ENCODE data around the gene CACNA1D. TPM values are rescaled to one million over a fixed set of nuclear protein-coding genes. Genes with fewer than 3 reads are reported as not detected.
A peak's percentile ranks its signal among the peaks of the same experiment; 100 is the strongest.
"Not testable (repeated sequence)": the region's sequence is repeated elsewhere in the genome, so short reads cannot be mapped to it uniquely, and the experiment has no call there.

The CACNA1D gene
- total RNA-seq, 8 experiments from 2014 or later, result 1.2 to 15.3 (median 5.9) TPM

GRCh38 chr3:53570709-53571108 is 76.3 kb downstream of the CACNA1D start:
- in situ Hi-C loops (cut with MboI; ENCODE audit: low pct_unique_long_range_greater_than_20kb in 2 of 9, low sequenced_read_pairs in 9 of 9, unreplicated experiment in 9 of 9), result no loop called here
- Histone ChIP-seq H3K27ac (no peak overlapping the region), H3K4me1 (replicated peaks in 1 of 2) (no peaks in the 10 kb centered on the region), H3K4me3 (no peak overlapping the region)
- ATAC-seq (replicated peaks in 6 of 8), result peak in 4 of 8 experiments; percentile 50 to 89 (median 71)
- 37 to 95% (median 67%) methylated on average over 1 to 3 of the region's 3 CpGs; no CpG with 5 or more reads in 2 of the 10 experiments for WGBS, 10 experiments

DNA sequence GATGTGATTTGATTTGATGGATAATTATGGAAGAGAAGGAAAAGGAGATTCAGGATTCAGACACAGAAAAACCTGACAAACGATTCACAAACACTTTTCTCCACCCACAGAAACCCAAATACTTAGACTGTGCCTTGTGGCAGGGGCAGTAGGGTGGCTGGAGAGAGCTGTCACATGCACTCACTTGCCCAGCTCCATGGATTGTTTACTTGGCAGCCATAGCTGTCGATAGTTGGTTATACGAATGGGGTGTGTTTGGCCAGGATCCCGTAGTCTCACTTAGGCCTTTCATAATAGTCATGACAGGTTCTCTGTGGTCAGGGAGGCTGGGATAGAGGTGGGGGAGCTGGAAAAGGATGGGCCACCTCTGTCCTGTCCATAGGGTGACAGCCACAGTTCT is 76.9 kb downstream of the CACNA1D start:
- WGBS, 10 experiments, result 0 to 93% (median 81%) methylated on average over 1 to 4 of the region's 4 CpGs; no CpG with 5 or more reads in 5 of the 10 experiments
- in situ Hi-C loops (cut with MboI; ENCODE audit: low pct_unique_long_range_greater_than_20kb in 2 of 9, low sequenced_read_pairs in 9 of 9, unreplicated experiment in 9 of 9), result no loop called here
- no peak overlapping the region for H3K4me3 ChIP-seq
- peak in 1 of 8 experiments; percentile 23 for ATAC-seq (replicated peaks in 6 of 8)
- no peaks in the 10 kb centered on the region for H3K4me1 ChIP-seq (replicated peaks in 1 of 2)
- H3K27ac ChIP-seq, result no peak overlapping the region

DNA sequence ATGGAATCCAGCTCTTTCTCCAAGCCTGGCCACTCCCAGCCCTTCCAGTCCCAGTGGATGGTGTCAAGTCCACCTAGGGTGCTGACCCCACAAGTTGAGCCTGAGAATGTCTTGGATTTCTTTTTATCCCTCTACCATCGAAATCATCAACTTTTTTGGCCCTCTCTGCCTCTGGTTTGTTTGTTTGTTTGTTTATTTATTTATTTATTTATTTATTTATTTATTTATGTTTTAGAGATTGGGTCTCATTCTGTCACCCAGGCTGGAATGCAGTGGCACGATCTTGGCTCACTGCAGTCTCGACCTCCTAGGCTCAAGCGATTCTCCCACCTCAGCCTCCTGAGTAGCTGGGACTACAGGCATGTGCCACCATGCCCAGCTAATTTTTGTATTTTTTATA is 77.8 kb downstream of the CACNA1D start:
- H3K27ac ChIP-seq; H3K4me1 ChIP-seq (replicated peaks in 1 of 2); H3K4me3 ChIP-seq; ATAC-seq (replicated peaks in 6 of 8); in situ Hi-C loops (cut with MboI; ENCODE audit: low pct_unique_long_range_greater_than_20kb in 2 of 9, low sequenced_read_pairs in 9 of 9, unreplicated experiment in 9 of 9): not testable (repeated sequence)
- 13 to 100% (median 89%) methylated on average over 1 to 4 of the region's 4 CpGs; no CpG with 5 or more reads in 1 of the 10 experiments for WGBS, 10 experiments

GRCh38 chr3:53577506-53577905 is 83.1 kb downstream of the CACNA1D start:
- WGBS, 10 experiments, result 0 to 86% (median 25%) methylated on average over 1 to 2 of the region's 3 CpGs; no CpG with 5 or more reads in 6 of the 10 experiments
- H3K4me3 ChIP-seq, result no peak overlapping the region
- no peak overlapping the region for H3K27ac ChIP-seq
- no peaks in the 10 kb centered on the region for H3K4me1 ChIP-seq (replicated peaks in 1 of 2)
- in situ Hi-C loops (cut with MboI; ENCODE audit: low pct_unique_long_range_greater_than_20kb in 2 of 9, low sequenced_read_pairs in 9 of 9, unreplicated experiment in 9 of 9), result no loop called here
- peak in 3 of 8 experiments; percentile 30 to 62 (median 50) for ATAC-seq (replicated peaks in 6 of 8)

- Histone ChIP-seq H3K27ac (no peak overlapping the region), H3K4me3 (no peak overlapping the region), H3K4me1 (replicated peaks in 1 of 2) (no peaks in the 10 kb centered on the region)
- no peak for ATAC-seq (replicated peaks in 6 of 8)
- WGBS, 10 experiments, result 83 to 100% (median 85%) methylated on average over 1 to 2 of the region's 3 CpGs; no CpG with 5 or more reads in 6 of the 10 experiments
- in situ Hi-C loops (cut with MboI; ENCODE audit: low pct_unique_long_range_greater_than_20kb in 2 of 9, low sequenced_read_pairs in 9 of 9, unreplicated experiment in 9 of 9), result no loop called here
These were observed 85.2 kb downstream of the CACNA1D start for GRCh38 chr3:53579636-53580035.

DNA sequence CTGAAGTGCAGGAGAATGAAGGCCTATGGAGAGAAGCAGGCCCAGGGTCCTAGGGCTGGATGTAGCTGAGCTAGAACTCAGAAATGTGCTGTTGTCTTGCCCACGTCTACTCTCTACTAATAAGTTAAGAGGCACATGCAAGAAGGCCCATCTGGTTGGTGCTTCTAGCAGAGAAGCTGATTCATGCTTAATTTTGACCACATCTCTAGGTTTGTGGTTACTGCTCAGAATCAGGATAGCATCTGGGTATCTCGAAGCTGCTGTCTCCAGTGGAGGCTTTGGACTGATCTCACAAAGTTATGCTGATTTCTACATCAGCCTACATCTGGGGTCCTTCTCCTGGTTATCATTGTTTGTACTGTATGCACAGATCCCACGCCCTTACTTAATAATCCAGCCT is 87.3 kb downstream of the CACNA1D start:
- in situ Hi-C loops (cut with MboI; ENCODE audit: low pct_unique_long_range_greater_than_20kb in 2 of 9, low sequenced_read_pairs in 9 of 9, unreplicated experiment in 9 of 9), result no loop called here
- 17 to 85% (median 51%) methylated on average over 1 to 3 of the region's 3 CpGs; no CpG with 5 or more reads in 6 of the 10 experiments for WGBS, 10 experiments
- peak in 1 of 8 experiments; percentile 38 for ATAC-seq (replicated peaks in 6 of 8)
- H3K4me3 ChIP-seq, result no peak overlapping the region
- H3K27ac ChIP-seq, result no peak overlapping the region
- peaks cover 0 to 6% of the 10 kb centered on the region in 2 donors for H3K4me1 ChIP-seq (replicated peaks in 1 of 2)

- in situ Hi-C loops (cut with MboI; ENCODE audit: low pct_unique_long_range_greater_than_20kb in 2 of 9, low sequenced_read_pairs in 9 of 9, unreplicated experiment in 9 of 9), result no loop called here
- H3K4me3 ChIP-seq, result no peak overlapping the region
- peak in 2 of 8 experiments; percentile 24 to 36 for ATAC-seq (replicated peaks in 6 of 8)
- H3K27ac ChIP-seq, result no peak overlapping the region
- WGBS, 10 experiments, result 40 to 74% methylated on average over 1 to 2 of the region's 2 CpGs; no CpG with 5 or more reads in 8 of the 10 experiments
- peaks cover 0 to 6% of the 10 kb centered on the region in 2 donors for H3K4me1 ChIP-seq (replicated peaks in 1 of 2)
These were observed 88.8 kb downstream of the CACNA1D start for GRCh38 chr3:53583161-53583690.

GRCh38 chr3:53585049-53585448 is 90.6 kb downstream of the CACNA1D start:
- in situ Hi-C loops (cut with MboI; ENCODE audit: low pct_unique_long_range_greater_than_20kb in 2 of 9, low sequenced_read_pairs in 9 of 9, unreplicated experiment in 9 of 9), result no loop called here
- Histone ChIP-seq H3K4me3 (no peak overlapping the region), H3K4me1 (replicated peaks in 1 of 2) (peaks cover 0 to 6% of the 10 kb centered on the region in 2 donors), H3K27ac (no peak overlapping the region)
- peak in 1 of 8 experiments; percentile 95 for ATAC-seq (replicated peaks in 6 of 8)
- 0 to 93% (median 20%) methylated on average over 1 to 2 of the region's 2 CpGs; no CpG with 5 or more reads in 1 of the 10 experiments for WGBS, 10 experiments

- ATAC-seq (replicated peaks in 6 of 8), result no peak
- 0 to 86% (median 40%) methylated on average over 1 to 6 of the region's 6 CpGs; no CpG with 5 or more reads in 5 of the 10 experiments for WGBS, 10 experiments
- in situ Hi-C loops (cut with MboI; ENCODE audit: low pct_unique_long_range_greater_than_20kb in 2 of 9, low sequenced_read_pairs in 9 of 9, unreplicated experiment in 9 of 9), result no loop called here
- no peak overlapping the region for H3K27ac ChIP-seq
- H3K4me1 ChIP-seq (replicated peaks in 1 of 2), result peaks cover 0 to 6% of the 10 kb centered on the region in 2 donors
- H3K4me3 ChIP-seq, result no peak overlapping the region
These were observed 91.2 kb downstream of the CACNA1D start for GRCh38 chr3:53585627-53586026.

DNA sequence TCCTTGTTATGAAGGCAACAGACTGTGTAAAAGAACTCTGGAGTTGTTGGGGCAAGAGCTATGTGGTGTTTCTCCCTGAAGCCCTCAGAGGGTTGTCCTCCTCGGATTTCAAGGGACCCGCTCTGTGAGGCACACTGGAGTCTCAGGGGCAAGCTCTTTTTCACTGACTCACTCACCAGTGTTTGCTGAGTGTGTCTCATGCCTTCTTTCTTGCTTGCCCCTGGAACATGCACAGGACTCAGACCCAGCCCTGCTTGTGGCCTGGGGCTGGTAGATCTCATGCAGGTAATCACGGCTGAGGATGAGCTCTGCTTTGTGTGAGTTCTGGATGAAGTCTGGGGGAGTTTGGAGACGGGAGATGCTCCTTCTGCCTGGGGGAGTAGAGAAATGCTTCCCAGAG is 93.7 kb downstream of the CACNA1D start:
- Histone ChIP-seq H3K4me1 (replicated peaks in 1 of 2) (peaks cover 0 to 6% of the 10 kb centered on the region in 2 donors), H3K27ac (no peak overlapping the region), H3K4me3 (no peak overlapping the region)
- in situ Hi-C loops (cut with MboI; ENCODE audit: low pct_unique_long_range_greater_than_20kb in 2 of 9, low sequenced_read_pairs in 9 of 9, unreplicated experiment in 9 of 9), result no loop called here
- 14 to 100% (median 88%) methylated on average over 2 to 4 of the region's 4 CpGs; no CpG with 5 or more reads in 6 of the 10 experiments for WGBS, 10 experiments
- ATAC-seq (replicated peaks in 6 of 8), result no peak

DNA sequence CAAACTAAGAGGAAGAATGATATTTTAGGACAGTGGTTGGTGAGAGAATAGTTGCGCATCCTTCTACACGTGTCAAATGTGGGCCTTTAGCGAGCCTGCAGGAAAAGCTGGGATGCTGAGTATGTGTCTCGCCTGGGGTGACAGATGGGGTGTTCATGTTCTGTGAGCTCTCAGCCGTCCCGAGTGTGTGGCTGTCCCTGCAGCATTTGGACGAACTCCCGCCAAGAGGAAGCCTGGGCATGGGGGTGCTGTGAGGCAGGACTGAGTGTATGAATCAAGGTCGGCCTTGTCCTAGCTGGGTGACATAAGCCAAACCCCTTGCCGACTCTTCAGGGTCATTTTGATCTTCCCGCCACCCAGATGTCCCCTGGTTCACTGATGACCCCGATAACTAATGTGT is 94.8 kb downstream of the CACNA1D start:
- no peak for ATAC-seq (replicated peaks in 6 of 8)
- WGBS, 10 experiments, result 60 to 100% (median 82%) methylated on average over 1 to 8 of the region's 12 CpGs; no CpG with 5 or more reads in 3 of the 10 experiments
- H3K4me3 ChIP-seq, result no peak overlapping the region

DNA sequence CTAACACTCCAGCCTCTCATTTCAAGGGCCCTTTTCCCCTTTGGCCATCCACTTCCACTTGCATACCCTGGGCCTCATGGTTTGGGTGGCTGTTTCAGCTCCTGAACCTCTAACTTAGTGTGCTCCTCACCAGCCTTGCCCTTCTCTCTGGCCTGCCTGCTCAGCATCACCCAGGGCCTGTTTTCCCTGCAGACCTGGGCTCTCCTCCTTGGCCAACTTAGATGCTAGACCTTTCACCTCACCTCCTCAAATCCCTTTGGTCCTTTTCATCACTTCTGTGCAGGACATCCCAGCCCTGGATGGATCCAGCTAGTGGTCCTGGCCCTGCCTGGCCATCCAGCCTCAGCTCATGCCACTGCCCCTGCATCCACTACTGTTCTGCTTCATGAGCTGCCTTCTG is 95.4 kb downstream of the CACNA1D start:
- Histone ChIP-seq H3K4me3 (no peak overlapping the region), H3K27ac (no peak overlapping the region), H3K4me1 (replicated peaks in 1 of 2) (peaks cover 0 to 6% of the 10 kb centered on the region in 2 donors)
- in situ Hi-C loops (cut with MboI; ENCODE audit: low pct_unique_long_range_greater_than_20kb in 2 of 9, low sequenced_read_pairs in 9 of 9, unreplicated experiment in 9 of 9), result no loop called here
- no peak for ATAC-seq (replicated peaks in 6 of 8)

More for the DNA sequence above, 94.8 kb downstream of the CACNA1D start:
- Histone ChIP-seq H3K27ac (no peak overlapping the region), H3K4me1 (replicated peaks in 1 of 2) (peaks cover 0 to 6% of the 10 kb centered on the region in 2 donors)
- in situ Hi-C loops (cut with MboI; ENCODE audit: low pct_unique_long_range_greater_than_20kb in 2 of 9, low sequenced_read_pairs in 9 of 9, unreplicated experiment in 9 of 9), result no loop called here

- ATAC-seq (replicated peaks in 6 of 8), result no peak
- in situ Hi-C loops (cut with MboI; ENCODE audit: low pct_unique_long_range_greater_than_20kb in 2 of 9, low sequenced_read_pairs in 9 of 9, unreplicated experiment in 9 of 9), result no loop called here
- WGBS, 10 experiments, result 37 to 100% (median 80%) methylated on average over 1 to 8 of the region's 8 CpGs; no CpG with 5 or more reads in 3 of the 10 experiments
- H3K27ac ChIP-seq, result no peak overlapping the region
- H3K4me3 ChIP-seq, result no peak overlapping the region
- H3K4me1 ChIP-seq (replicated peaks in 1 of 2), result no peaks in the 10 kb centered on the region
These were observed 96.2 kb downstream of the CACNA1D start for GRCh38 chr3:53590606-53591005.

GRCh38 chr3:53591646-53592045 is 97.2 kb downstream of the CACNA1D start:
- 40 to 100% (median 83%) methylated on average over 1 to 6 of the region's 6 CpGs; no CpG with 5 or more reads in 3 of the 10 experiments for WGBS, 10 experiments
- H3K27ac ChIP-seq, result no peak overlapping the region
- no peak overlapping the region for H3K4me3 ChIP-seq
- no peak for ATAC-seq (replicated peaks in 6 of 8)
- in situ Hi-C loops (cut with MboI; ENCODE audit: low pct_unique_long_range_greater_than_20kb in 2 of 9, low sequenced_read_pairs in 9 of 9, unreplicated experiment in 9 of 9), result no loop called here
- H3K4me1 ChIP-seq (replicated peaks in 1 of 2), result no peaks in the 10 kb centered on the region

Data from motor neuron (in vitro differentiated cells).